A549 (cell line): ENCODE measurements around the gene ATOH7. TPM values are rescaled to one million over a fixed set of nuclear protein-coding genes. Genes with fewer than 3 reads are reported as not detected.

Source experiments
- ATAC-seq, 2 experiments: fragments of 200-7000 bp in 1 of 2; fragments of >200 bp in 1 of 2; cut with Nextera tagmentation in 1 of 2; cut with Tn5 transposase in 1 of 2; 3 replicates each; pipeline versions ENCODE4 v1.8.0 to v1.9.1; 2018 to 2020; ENCODE audit warnings: mild to moderate bottlenecking in 1 of 2, moderate library complexity in 1 of 2
- CTCF ChIA-PET: fragments of 300-600 bp; sonication (Branson Sonifier 250); formaldehyde crosslinking; extraction: SDS; loops from one replicate; lab custom pipeline; 2021; ENCODE audit warnings: antibody characterized with exemption, inconsistent platforms; lab: Yijun Ruan, JAX
- POLR2A ChIA-PET: fragments of 350-600 bp; formaldehyde crosslinking; extraction: SDS; loops from one replicate; lab custom pipeline; 2021; ENCODE audit warnings: antibody characterized with exemption, inconsistent platforms; lab: Yijun Ruan, JAX
- DNase-seq, 2 experiments: peaks; one replicate each; pipeline versions ENCODE4 v3.0.0 to v3.0.0-alpha.2; 2011 to 2016; ENCODE audit warnings: low read depth in 1 of 2, low spot score in 1 of 2
- FAIRE-seq: peaks from 2 replicates; lab custom pipeline; 2011; peaks lifted over from hg19 to GRCh38; lab: Jason Lieb, UNC
- H3K27ac ChIP-seq, 2 experiments: fragments of >200 bp; sonication (Bioruptor Twin); formaldehyde crosslinking; 3 replicates each; pipeline ENCODE4 v1.5.1; 2016 to 2017
- H3K4me1 ChIP-seq: fragments of >200 bp; sonication (Bioruptor Twin); formaldehyde crosslinking; 3 replicates; pipeline ENCODE4 v1.6.1; 2016
- H3K4me2 ChIP-seq: fragments of >200 bp; sonication (Bioruptor Twin); formaldehyde crosslinking; 3 replicates; pipeline ENCODE4 v1.6.1; 2016
- H3K4me3 ChIP-seq: fragments of >200 bp; sonication (Bioruptor Twin); formaldehyde crosslinking; 3 replicates; pipeline ENCODE4 v1.5.1; 2016
- H3K9me3 ChIP-seq: fragments of >200 bp; sonication (Bioruptor Twin); formaldehyde crosslinking; 3 replicates; pipeline ENCODE4 v1.6.1; 2016
- BCL3 ChIP-seq: fragments of >200 bp; sonication (Bioruptor Twin); formaldehyde crosslinking; IDR thresholded peaks from 3 replicates; pipeline ENCODE4 v1.6.1; 2016
- CBX2 ChIP-seq: fragments of 200-600 bp; sonication (generic); IDR thresholded peaks from 2 replicates; pipeline ENCODE4 v1.6.1; 2016; ENCODE audit warnings: low read depth, mild to moderate bottlenecking, borderline replicate concordance
- CEBPB ChIP-seq, 2 experiments: fragments of >200 bp in 1 of 2; sonication (Bioruptor Twin) in 1 of 2; formaldehyde crosslinking in 1 of 2; IDR thresholded peaks; 2 replicates each; pipeline ENCODE4 v1.6.1; 2012 to 2016
- CHD2 ChIP-seq: fragments of 150-350 bp; IDR thresholded peaks from 2 replicates; pipeline ENCODE4 v1.6.1; 2014; ENCODE audit warnings: low read length; ENCODE audit not compliant: partially characterized antibody
- CTCF ChIP-seq: fragments of >200 bp; sonication (Bioruptor Twin); formaldehyde crosslinking; IDR thresholded peaks from 3 replicates; pipeline ENCODE4 v1.5.1; 2016
- E2F6 ChIP-seq: IDR thresholded peaks from 2 replicates; pipeline ENCODE4 v1.6.1; 2012; ENCODE audit warnings: low read depth, borderline replicate concordance
- EHF ChIP-seq: fragments of 250-450 bp; sonication (Bioruptor Pico); IDR thresholded peaks from 2 replicates; pipeline ENCODE4 v1.5.0; 2020; ENCODE audit warnings: mild to moderate bottlenecking
- ELK1 ChIP-seq: fragments of 150-350 bp; IDR thresholded peaks from 2 replicates; pipeline ENCODE4 v1.6.1; 2014; ENCODE audit warnings: low read depth, mild to moderate bottlenecking, low read length
- FOSB ChIP-seq: fragments of 250-450 bp; sonication (Bioruptor Pico); IDR thresholded peaks from 2 replicates; pipeline ENCODE4 v1.5.0; 2020; ENCODE audit warnings: mild to moderate bottlenecking, moderate library complexity
- FOXS1 ChIP-seq: fragments of 250-450 bp; sonication (Bioruptor Pico); IDR thresholded peaks from 2 replicates; pipeline ENCODE4 v1.5.0; 2020; ENCODE audit warnings: mild to moderate bottlenecking, moderate library complexity
- HDAC2 ChIP-seq: fragments of 200-600 bp; sonication (generic); IDR thresholded peaks from 2 replicates; pipeline ENCODE4 v1.6.1; 2016
- HEYL ChIP-seq: fragments of 250-450 bp; sonication (Bioruptor Pico); IDR thresholded peaks from 2 replicates; pipeline ENCODE4 v1.8.0; 2021; ENCODE audit warnings: mild to moderate bottlenecking, moderate library complexity
- HOXB5 ChIP-seq: fragments of 250-450 bp; sonication (Bioruptor Pico); IDR thresholded peaks from 2 replicates; pipeline ENCODE4 v1.5.0; 2020; ENCODE audit warnings: mild to moderate bottlenecking, moderate library complexity
- JUNB ChIP-seq: fragments of >200 bp; sonication (Bioruptor Twin); formaldehyde crosslinking; IDR thresholded peaks from 2 replicates; pipeline ENCODE4 v1.6.1; 2016
- KDM5A ChIP-seq: fragments of 200-600 bp; sonication (generic); IDR thresholded peaks from 2 replicates; pipeline ENCODE4 v1.6.1; 2016; ENCODE audit warnings: antibody characterized with exemption, mild to moderate bottlenecking
- MAX ChIP-seq: IDR thresholded peaks from 2 replicates; pipeline ENCODE4 v1.6.1; 2012
- MAZ ChIP-seq: fragments of 150-350 bp; IDR thresholded peaks from 2 replicates; pipeline ENCODE4 v1.6.1; 2014; ENCODE audit warnings: antibody characterized with exemption, low read depth, low read length, borderline replicate concordance
- MYC ChIP-seq: IDR thresholded peaks from 2 replicates; pipeline ENCODE4 v1.6.1; 2012; ENCODE audit warnings: mild to moderate bottlenecking, inconsistent platforms, low read length, improper control_type of control experiment, borderline replicate concordance
- PHF8 ChIP-seq: fragments of 200-600 bp; sonication (generic); IDR thresholded peaks from 2 replicates; pipeline ENCODE4 v1.6.1; 2016; ENCODE audit warnings: low read depth, mild to moderate bottlenecking, antibody characterized with exemption, moderate library complexity, borderline replicate concordance
- POLR2AphosphoS2 ChIP-seq: conservative IDR thresholded peaks from 2 replicates; pipeline ENCODE4 v1.6.1; 2012; ENCODE audit warnings: low read length, improper control_type of control experiment, inconsistent platforms
- REST ChIP-seq: fragments of 200-600 bp; sonication (generic); IDR thresholded peaks from 2 replicates; pipeline ENCODE4 v1.6.1; 2016; ENCODE audit warnings: antibody characterized with exemption, mild to moderate bottlenecking, moderate library complexity
- RFX5 ChIP-seq: fragments of 450-650 bp; IDR thresholded peaks from 2 replicates; pipeline ENCODE4 v1.7.1; 2014; ENCODE audit warnings: antibody characterized with exemption, mild to moderate bottlenecking, moderate library complexity
- SMC3 ChIP-seq: fragments of >200 bp; sonication (Bioruptor Twin); formaldehyde crosslinking; IDR thresholded peaks from 3 replicates; pipeline ENCODE4 v1.6.1; 2018; ENCODE audit warnings: inconsistent platforms
- SREBF2 ChIP-seq: fragments of 450-650 bp; IDR thresholded peaks from 2 replicates; pipeline ENCODE4 v1.6.1; 2014; ENCODE audit warnings: mild to moderate bottlenecking, moderate library complexity
- TFCP2L1 ChIP-seq: fragments of 250-450 bp; sonication (Bioruptor Pico); IDR thresholded peaks from 2 replicates; pipeline ENCODE4 v1.5.0; 2021; ENCODE audit warnings: mild to moderate bottlenecking
- ZC3H11A ChIP-seq: fragments of 450-650 bp; IDR thresholded peaks from 2 replicates; pipeline ENCODE4 v1.6.1; 2014; ENCODE audit warnings: antibody characterized with exemption, mild to moderate bottlenecking
- ZFP36 ChIP-seq: fragments of 450-650 bp; IDR thresholded peaks from 2 replicates; pipeline ENCODE4 v1.6.1; 2014; ENCODE audit warnings: borderline replicate concordance; ENCODE audit not compliant: partially characterized antibody
- ZNF302 ChIP-seq: fragments of 250-450 bp; sonication (Bioruptor Pico); IDR thresholded peaks from 2 replicates; pipeline ENCODE4 v1.9.0; 2021; ENCODE audit warnings: inconsistent platforms, mild to moderate bottlenecking, moderate library complexity
- ZSCAN20 ChIP-seq: fragments of 250-450 bp; sonication (Bioruptor Pico); IDR thresholded peaks from 2 replicates; pipeline ENCODE4 v1.8.0; 2022; ENCODE audit warnings: mild to moderate bottlenecking, moderate library complexity
- WGBS: methylation state at CpG from one replicate; pipeline ENCODE4 v1.1.6; 2017; ENCODE audit errors: missing lambda C conversion rate; 5-methylcytosine and 5-hydroxymethylcytosine counted together
- polyA plus RNA-seq, 4 experiments: library from polyadenylated mRNA; depleted of rRNA in 3 of 4; stranded (reverse); fragments of >200 nt; fragmentation: RNase III in 1 of 4; extraction: RNeasy Plus Mini Kit Qiagen cat#74134 plus additional on column Dnase treatment in 1 of 4; gene quantifications; 2 replicates in 3 of 4; 3 replicates in 1 of 4; pipeline ENCODE4 v1.2.3, GENCODE V29; 2011 to 2017

ATOH7 gene
- polyA plus RNA-seq, 2 of the 4 experiments (the other 2 are of a cell fraction), result 0.18 to 0.27 TPM

- FAIRE-seq (no peak), DNase-seq (peak; percentile 84 to 92)
- WGBS, result 2% methylated on average over 36 of the region's 81 CpGs
- TF ChIP-seq MYC (no peak; the same call in 1 of the 2 replicates), REST (no peak), POLR2AphosphoS2 (no peak), E2F6 (peak; percentile 96), MAX (peak; percentile 96), CHD2 (no peak), CEBPB (IDR thresholded peaks at IDR 0.05) (no peak), RFX5 (no peak), MAZ (no peak), BCL3 (peak; percentile 41; the same call in 1 of the 3 replicates), ZNF302 (CRISPR knock-in tag) (no peak; the same call in 1 of the 2 replicates), HEYL (CRISPR knock-in tag) (no peak), JUNB (no peak), CTCF (peak; percentile 38), FOXS1 (CRISPR knock-in tag) (no peak), PHF8 (peak; percentile 52; the same call in 1 of the 2 replicates), SREBF2 (no peak), ZC3H11A (no peak), SMC3 (0 out of 3 replicates have a peak, but pooled peaks have one; percentile 20), ZFP36 (no peak), CBX2 (no peak), ZSCAN20 (CRISPR knock-in tag) (peak; percentile 57; the same call in 1 of the 2 replicates), TFCP2L1 (CRISPR knock-in tag) (no peak), ELK1 (no peak), HOXB5 (CRISPR knock-in tag) (peak; percentile 42; the same call in 1 of the 2 replicates), FOSB (CRISPR knock-in tag) (no peak), HDAC2 (no peak; the same call in 1 of the 2 replicates), KDM5A (no peak), EHF (CRISPR knock-in tag) (no peak)
Observed at GRCh38 chr10:68231106-68231816, 652 bp downstream of the ATOH7 start.

More at GRCh38 chr10:68231106-68231816, 652 bp downstream of the ATOH7 start:
- H3K27ac ChIP-seq, result peak overlapping the region; percentile 81 to 96
- ATAC-seq, result peak; percentile 95 to 97
- no peaks in the 10 kb centered on the region for H3K9me3 ChIP-seq
- H3K4me2 ChIP-seq, result peak overlapping the region; percentile 80
- ChIA-PET POLR2A (interaction anchor here (0.5 to 2.0 kb wide), 12 partner anchors 9 to 1036 kb away, joined by 3 to 22 read pairs (median 4); partner anchors contain the start of genes HNRNPH3 and PBLD), CTCF (interaction anchor here (0.7 to 10.3 kb wide), 15 partner anchors 8 to 140 kb away, joined by 3 to 63 read pairs (median 5); no protein-coding TSS in a partner anchor)
- H3K4me3 ChIP-seq, result peak overlapping the region; percentile 51
- H3K4me1 ChIP-seq, result peaks cover 11% of the 10 kb centered on the region
